ENCODE measurements around the gene POLR1H.
A peak's percentile ranks its signal among the peaks of the same experiment; 100 is the strongest.

GRCh38 chr6:30100585-30101443 lies 39.7 kb downstream of the POLR1H start:
- no peak for TF ChIP-seq CTCF (IDR thresholded peaks at IDR 0.05)
- TF ChIP-seq POLR2A (IDR thresholded peaks at IDR 0.05): no peak
- peak in 1 of 3 donors; percentile 54 for TF ChIP-seq POLR2AphosphoS5 (IDR thresholded peaks at IDR 0.05)
